HepG2 (cell line): Measurements from ENCODE around the gene LAPTM4A. TPM values are rescaled to one million over a fixed set of nuclear protein-coding genes. Genes with fewer than 3 reads are reported as not detected.

Source experiments
- ATAC-seq: fragments of 200-7000 bp; cut with Tn5 transposase; 3 replicates; pipeline ENCODE4 v1.9.1; 2020; ENCODE audit warnings: mild to moderate bottlenecking, moderate library complexity
- BruUV-seq: library from RNA; stranded (reverse); fragments of 400-500 nt; replicated peaks from 2 replicates; lab custom pipeline; 2021; lab: Mats Ljungman, UMichigan
- CTCF ChIA-PET: fragments of 300-600 bp; formaldehyde crosslinking; extraction: SDS; loops from one replicate; lab custom pipeline; 2021; ENCODE audit warnings: low total read pairs, inconsistent platforms, low intra/inter-chr PET ratio; lab: Yijun Ruan, JAX
- POLR2A ChIA-PET: fragments of 350-600 bp; sonication (Branson Sonifier 250); formaldehyde crosslinking; loops from one replicate; lab custom pipeline; 2020; ENCODE audit warnings: antibody characterized with exemption, inconsistent platforms; lab: Yijun Ruan, JAX
- DNase-seq: peaks from one replicate; pipeline ENCODE4 v3.0.0-alpha.2; 2015; ENCODE audit warnings: low spot score
- FAIRE-seq: peaks from 3 replicates; lab custom pipeline; 2011; peaks lifted over from hg19 to GRCh38; lab: Jason Lieb, UNC
- H2AFZ ChIP-seq: one replicate; pipeline ENCODE4 v1.6.1; 2011; ENCODE audit warnings: low read length, inconsistent platforms
- H3K27ac ChIP-seq: fragments of 300-600 bp; 3 replicates; pipeline ENCODE4 v1.8.0; 2011; ENCODE audit warnings: mixed run types, mild to moderate bottlenecking, mixed read lengths, low read length, inconsistent platforms; ENCODE audit not compliant: insufficient read depth; ENCODE audit errors: extremely low read length
- H3K27me3 ChIP-seq, 2 experiments: fragments of 200-600 bp in 1 of 2; 2 replicates in 1 of 2; 3 replicates in 1 of 2; pipeline versions ENCODE4 v1.6.0 to v1.8.0; 2011; ENCODE audit warnings: low read length in 2 of 2, mild to moderate bottlenecking in 2 of 2, moderate library complexity in 2 of 2, inconsistent platforms in 1 of 2; ENCODE audit not compliant: insufficient read depth in 2 of 2, control insufficient read depth in 1 of 2
- H3K36me3 ChIP-seq, 2 experiments: fragments of 200-600 bp in 1 of 2; replicated peaks in 1 of 2; 2 replicates in 1 of 2; 3 replicates in 1 of 2; pipeline versions ENCODE4 v1.5.1 to v1.8.0; 2011; ENCODE audit warnings: low read length in 2 of 2, inconsistent platforms in 1 of 2; ENCODE audit not compliant: insufficient read depth in 2 of 2, control insufficient read depth in 1 of 2
- H3K4me1 ChIP-seq: 2 replicates; pipeline ENCODE4 v1.5.1; 2012; ENCODE audit warnings: low read length, inconsistent platforms; ENCODE audit not compliant: insufficient read depth
- H3K4me2 ChIP-seq: 2 replicates; pipeline ENCODE4 v1.6.0; 2011; ENCODE audit warnings: low read depth, low read length, inconsistent platforms
- H3K4me3 ChIP-seq, 3 experiments: fragments of 200-600 bp in 1 of 3; sonication (generic), shearing (Covaris generic) in 1 of 3; replicated peaks in 1 of 3; 2 replicates each; pipeline ENCODE4 v1.5.1; 2011 to 2016; ENCODE audit warnings: low read length in 3 of 3, inconsistent platforms in 2 of 3, low read depth in 2 of 3, mild to moderate bottlenecking in 2 of 3, control low read depth in 1 of 3, mixed read lengths in 1 of 3; ENCODE audit not compliant: insufficient read depth in 1 of 3
- H3K79me2 ChIP-seq: one replicate; pipeline ENCODE4 v1.6.1; 2011; ENCODE audit warnings: low read length, inconsistent platforms; ENCODE audit not compliant: insufficient read depth
- H3K9ac ChIP-seq: 2 replicates; pipeline ENCODE4 v1.6.0; 2011; ENCODE audit warnings: mild to moderate bottlenecking, low read depth, low read length, inconsistent platforms; ENCODE audit not compliant: insufficient read depth
- H3K9me3 ChIP-seq: 2 replicates; pipeline ENCODE4 v1.5.1; 2012; ENCODE audit warnings: mild to moderate bottlenecking, low read length
- H4K20me1 ChIP-seq: 2 replicates; pipeline ENCODE4 v1.6.0; 2011; ENCODE audit warnings: inconsistent platforms, mild to moderate bottlenecking, low read length, moderate library complexity; ENCODE audit not compliant: insufficient read depth
- ASH2L ChIP-seq: fragments of 300-600, 200-600 bp; sonication (generic); IDR thresholded peaks from 2 replicates; pipeline ENCODE4 v1.7.0; 2017; ENCODE audit warnings: low read depth, mild to moderate bottlenecking, moderate library complexity, mixed read lengths, low read length; ENCODE audit not compliant: insufficient read length
- ERF ChIP-seq: IDR thresholded peaks from 2 replicates; pipeline ENCODE4 v1.6.1; 2018; ENCODE audit warnings: missing biosample characterization, missing genetic modification reagents
- KMT2A ChIP-seq: sonication (generic); formaldehyde crosslinking; IDR thresholded peaks from 2 replicates; pipeline ENCODE4 v1.4.0; 2020; ENCODE audit warnings: missing genetic modification reagents
- MTERF4 ChIP-seq: sonication (generic); formaldehyde crosslinking; IDR thresholded peaks from 2 replicates; pipeline ENCODE4 v1.8.0; 2023; ENCODE audit warnings: mild to moderate bottlenecking, missing genetic modification reagents
- NFIC ChIP-seq: IDR thresholded peaks from 2 replicates; pipeline ENCODE4 v1.6.1; 2012; ENCODE audit warnings: mild to moderate bottlenecking, low read length, inconsistent platforms
- NR2F6 ChIP-seq, 2 experiments: IDR thresholded peaks; 2 replicates each; pipeline ENCODE4 v1.6.1; 2016; ENCODE audit warnings: antibody characterized with exemption in 1 of 2, mild to moderate bottlenecking in 1 of 2
- SIN3A ChIP-seq: IDR thresholded peaks from 2 replicates; pipeline ENCODE4 v1.6.1; 2011; ENCODE audit warnings: low read depth, mild to moderate bottlenecking, control low read depth, low read length, borderline replicate concordance
- STAT6 ChIP-seq: sonication (generic); formaldehyde crosslinking; IDR thresholded peaks from 2 replicates; pipeline ENCODE4 v1.4.0; 2020; ENCODE audit warnings: missing genetic modification reagents, mild to moderate bottlenecking, borderline replicate concordance
- TFDP2 ChIP-seq: sonication (generic); formaldehyde crosslinking; IDR thresholded peaks from 2 replicates; pipeline ENCODE4 v1.4.0; 2020; ENCODE audit warnings: missing genetic modification reagents
- ZNF3 ChIP-seq: IDR thresholded peaks from 2 replicates; pipeline ENCODE4 v1.7.0; 2017; ENCODE audit warnings: inconsistent platforms
- ZNF343 ChIP-seq: sonication (generic); formaldehyde crosslinking; IDR thresholded peaks from 2 replicates; pipeline ENCODE4 v1.4.0; 2020; ENCODE audit warnings: mild to moderate bottlenecking, missing genetic modification reagents
- ZNF414 ChIP-seq: sonication (generic); formaldehyde crosslinking; IDR thresholded peaks from 2 replicates; pipeline ENCODE4 v1.5.0; 2020; ENCODE audit warnings: missing genetic modification reagents
- ZNF607 ChIP-seq: sonication (generic); formaldehyde crosslinking; IDR thresholded peaks from 2 replicates; pipeline ENCODE4 v1.5.1; 2020; ENCODE audit warnings: missing genetic modification reagents, mild to moderate bottlenecking, borderline replicate concordance
- ZNF768 ChIP-seq: sonication (generic); formaldehyde crosslinking; IDR thresholded peaks from 2 replicates; pipeline ENCODE4 v1.4.0; 2020; ENCODE audit warnings: missing genetic modification reagents
- ZNF850 ChIP-seq: sonication (generic); formaldehyde crosslinking; conservative IDR thresholded peaks from 2 replicates; pipeline ENCODE4 v1.9.0; 2021; ENCODE audit warnings: mild to moderate bottlenecking, missing genetic modification reagents
- WGBS: methylation state at CpG from one replicate; pipeline ENCODE4 v1.1.6; 2017; ENCODE audit warnings: low lambda C conversion rate; 5-methylcytosine and 5-hydroxymethylcytosine counted together
- in situ Hi-C: cut with HindIII; loops from 2 replicates; pipeline ENCODE4 v1.10.0; 2017; ENCODE audit warnings: low pct_unique_long_range_greater_than_20kb; ENCODE audit not compliant: extremely low pct_ligation_motif_present
- intact Hi-C: fragments of 100-400 bp; cut with micrococcal nuclease; formaldehyde crosslinking; loops from one replicate; pipeline ENCODE4 v1.10.0; 2022; ENCODE audit not compliant: unreplicated experiment
- polyA plus RNA-seq, 8 experiments: library from polyadenylated mRNA; depleted of rRNA in 3 of 8; stranded (reverse) in 7 of 8; unstranded in 1 of 8; fragments of >200 nt; fragmentation: Illumina TruSeq in 4 of 8; extraction: Trizol in 4 of 8; gene quantifications; 2 replicates each; pipeline versions ENCODE4 v1.2.1 to v1.2.3, GENCODE V29; 2011 to 2016; ENCODE audit warnings: low read depth in 4 of 8, missing spikeins in 1 of 8, mixed read lengths in 1 of 8; ENCODE audit not compliant: insufficient read depth in 1 of 8
- total RNA-seq, 5 experiments: library from RNA; depleted of rRNA; stranded (reverse); fragments of >200 nt; fragmentation: Illumina TruSeq; extraction: Trizol; gene quantifications; 2 replicates each; pipeline ENCODE4 v1.2.3, GENCODE V29; 2016; ENCODE audit warnings: low read depth in 1 of 5

The LAPTM4A gene
- total and polyA plus RNA-seq, 2 of the 13 experiments (the other 11 are each of a cell fraction or from before 2014, with no cell fraction given): 116 to 558 TPM

GRCh38 chr2:20050646-20051531 is 539 bp downstream of the LAPTM4A start:
- no peaks in the 10 kb centered on the region; a peak in 1 of 5 replicates for H3K27me3 ChIP-seq
- peak overlapping the region; percentile 97 for H3K27ac ChIP-seq
- ATAC-seq (peak; percentile 55), FAIRE-seq (peak; percentile 80), DNase-seq (peak; percentile 81)
- ChIA-PET POLR2A (interaction anchor here (0.6 to 6.6 kb wide), 26 partner anchors 7 to 616 kb away, joined by 3 to 109 read pairs (median 12); partner anchors contain the start of genes GDF7, MATN3, RHOB and WDR35), CTCF (interaction anchor here (1.2 kb wide), 1 partner anchor 44 kb away, joined by 4 read pairs; no protein-coding TSS in a partner anchor)
- TSS peak; percentile 55 for BruUV-seq
- intact Hi-C loops (loop anchor here (1.0 to 2.0 kb wide), 4 partner anchors 26 to 60 kb away; partner anchors contain the start of gene WDR35), in situ Hi-C loops (loop anchor here (5.0 kb wide), 1 partner anchor 41 kb away; no protein-coding TSS in a partner anchor)
- no peaks in the 10 kb centered on the region; a peak in 1 of 5 replicates for H3K36me3 ChIP-seq
- H3K4me1 ChIP-seq: peaks cover 62% of the 10 kb centered on the region
- peak overlapping the region; percentile 96 for H3K4me2 ChIP-seq
- peaks cover 51% of the 10 kb centered on the region for H3K79me2 ChIP-seq
- peak overlapping the region; percentile 96 for H3K9ac ChIP-seq
- no peak overlapping the region for H2AFZ ChIP-seq
- peaks cover 36% of the 10 kb centered on the region for H4K20me1 ChIP-seq
- no peaks in the 10 kb centered on the region for H3K9me3 ChIP-seq
- WGBS: 2% methylated on average over 47 of the region's 47 CpGs
- H3K4me3 ChIP-seq: peak overlapping the region; percentile 84 to 97 (median 92)
- TF ChIP-seq ZNF850 (CRISPR knock-in tag): 0 out of 2 replicates have a peak, but pooled peaks have one; percentile 68
- 0 out of 2 replicates have a peak, but pooled peaks have one; percentile 10 for TF ChIP-seq NR2F6 (IDR thresholded peaks at IDR 0.05)
- TF ChIP-seq NR2F6 (CRISPR knock-in tag; IDR thresholded peaks at IDR 0.05): peak; percentile 44; the same call in 1 of the 2 replicates
- TF ChIP-seq STAT6: 0 out of 2 replicates have a peak, but pooled peaks have one; percentile 34
- TF ChIP-seq KMT2A (CRISPR knock-in tag): peak; percentile 85
- 0 out of 2 replicates have a peak, but pooled peaks have one; percentile 17 for TF ChIP-seq ZNF3 (CRISPR knock-in tag)
- TF ChIP-seq MTERF4 (CRISPR knock-in tag): peak; percentile 38; the same call in 1 of the 2 replicates
- peak; percentile 11; the same call in 1 of the 2 replicates for TF ChIP-seq ZNF343 (CRISPR knock-in tag)
- peak; percentile 12; the same call in 1 of the 2 replicates for TF ChIP-seq ERF (CRISPR knock-in tag)
- TF ChIP-seq SIN3A: 0 out of 2 replicates have a peak, but pooled peaks have one; percentile 68
- no peak for TF ChIP-seq NFIC
- 0 out of 2 replicates have a peak, but pooled peaks have one; percentile 75 for TF ChIP-seq ZNF607
- TF ChIP-seq ASH2L: peak; percentile 80
- TF ChIP-seq TFDP2 (CRISPR knock-in tag): peak; percentile 41; the same call in 1 of the 2 replicates
- peak; percentile 82; the same call in 1 of the 2 replicates for TF ChIP-seq ZNF414 (CRISPR knock-in tag)
- peak; percentile 28; the same call in 1 of the 2 replicates for TF ChIP-seq ZNF768 (CRISPR knock-in tag)
